Measurements from ENCODE around the gene BNC2.

- TF ChIP-seq EP300 (IDR thresholded peaks at IDR 0.05; ENCODE audit: low read depth) (no peak), POLR2AphosphoS5 (IDR thresholded peaks at IDR 0.05) (no peak)
Observed at GRCh38 chr9:16384993-16385392, 485.5 kb downstream of the BNC2 start.
